SJSA1 (cell line): ENCODE data around the gene DDX1. TPM values are rescaled to one million over a fixed set of nuclear protein-coding genes. Genes with fewer than 3 reads are reported as not detected.

Experiments
- DNase-seq, 2 experiments: peaks; one replicate each; pipeline ENCODE4 v3.0.0-alpha.2; 2015 to 2020; ENCODE audit warnings: low spot score in 2 of 2, low read depth in 1 of 2
- H3K27ac ChIP-seq: fragments of 250-450 bp; sonication (Bioruptor Pico); 2 replicates; pipeline ENCODE4 v1.5.1; 2020; ENCODE audit warnings: mild to moderate bottlenecking, moderate library complexity
- H3K27me3 ChIP-seq: fragments of 250-450 bp; sonication (Bioruptor Pico); replicated peaks from 2 replicates; pipeline ENCODE4 v1.5.1; 2020; ENCODE audit warnings: mild to moderate bottlenecking, moderate library complexity
- H3K36me3 ChIP-seq: fragments of 250-450 bp; sonication (Bioruptor Pico); 2 replicates; pipeline ENCODE4 v1.5.1; 2020; ENCODE audit warnings: mild to moderate bottlenecking
- H3K4me1 ChIP-seq: fragments of 250-450 bp; sonication (Bioruptor Pico); replicated peaks from 2 replicates; pipeline ENCODE4 v1.6.1; 2021; ENCODE audit warnings: mild to moderate bottlenecking
- H3K4me3 ChIP-seq: fragments of 250-450 bp; sonication (Bioruptor Pico); 2 replicates; pipeline ENCODE4 v1.5.1; 2020; ENCODE audit warnings: mild to moderate bottlenecking
- H3K9me3 ChIP-seq: fragments of 250-450 bp; sonication (Bioruptor Pico); replicated peaks from 2 replicates; pipeline ENCODE4 v1.5.1; 2020; ENCODE audit warnings: mild to moderate bottlenecking
- total RNA-seq: library from RNA; depleted of rRNA; stranded (reverse); fragments of >200 nt; shearing (Covaris generic); gene quantifications from 2 replicates; pipeline ENCODE4 v1.2.3, GENCODE V29; 2014

Gene DDX1
- total RNA-seq, 1 experiment from 2014 or later = 140 TPM

GRCh38 chr2:15557887-15558311, 33.8 kb upstream of the DDX1 start:
- no peak for DNase-seq
- Histone ChIP-seq H3K36me3 (no peaks in the 10 kb centered on the region; the same call in 1 of the 2 replicates), H3K27me3 (no peaks in the 10 kb centered on the region), H3K4me1 (peaks cover 10% of the 10 kb centered on the region; the same call in 1 of the 2 replicates), H3K27ac (no peak overlapping the region), H3K4me3 (no peak overlapping the region), H3K9me3 (no peaks in the 10 kb centered on the region)

GRCh38 chr2:15559379-15560139, 32.1 kb upstream of the DDX1 start:
- Histone ChIP-seq H3K4me3 (peak overlapping the region; percentile 56; the same call in 1 of the 2 replicates), H3K27ac (no peak overlapping the region), H3K36me3 (no peaks in the 10 kb centered on the region), H3K27me3 (no peaks in the 10 kb centered on the region), H3K4me1 (peaks cover 10% of the 10 kb centered on the region; the same call in 1 of the 2 replicates), H3K9me3 (no peaks in the 10 kb centered on the region)
- no peak for DNase-seq

GRCh38 chr2:15560140-15560987, 31.3 kb upstream of the DDX1 start:
- Histone ChIP-seq H3K27me3 (no peaks in the 10 kb centered on the region), H3K36me3 (no peaks in the 10 kb centered on the region), H3K9me3 (no peaks in the 10 kb centered on the region), H3K27ac (peak overlapping the region; percentile 43), H3K4me1 (peaks cover 10% of the 10 kb centered on the region; the same call in 1 of the 2 replicates), H3K4me3 (peak overlapping the region; percentile 56)
- DNase-seq = peak in 1 of 2 experiments; percentile 43

GRCh38 chr2:15560988-15561573, 30.6 kb upstream of the DDX1 start, which contains the start of gene NBAS:
Gene NBAS (minus strand): TSS chr2:15561334. CDS start chr2:15561304, 30 bp downstream.
- peak within 1 kb of the TSS; percentile 43 for H3K27ac ChIP-seq
- no peaks in the 10 kb centered on the region for H3K9me3 ChIP-seq
- DNase-seq = peak; percentile 81 to 83
- no peaks in the 10 kb centered on the region for H3K36me3 ChIP-seq
- peak within 1 kb of the TSS; percentile 56 for H3K4me3 ChIP-seq
- no peaks in the 10 kb centered on the region for H3K27me3 ChIP-seq
- H3K4me1 ChIP-seq = peaks cover 10% of the 10 kb centered on the region; the same call in 1 of the 2 replicates

GRCh38 chr2:15561574-15562344, 29.9 kb upstream of the DDX1 start:
- Histone ChIP-seq H3K4me1 (peaks cover 10% of the 10 kb centered on the region; the same call in 1 of the 2 replicates), H3K27ac (peak overlapping the region; percentile 43), H3K27me3 (no peaks in the 10 kb centered on the region), H3K36me3 (no peaks in the 10 kb centered on the region), H3K9me3 (no peaks in the 10 kb centered on the region), H3K4me3 (peak overlapping the region; percentile 56)
- DNase-seq = no peak

GRCh38 chr2:15562354-15563031, 29.2 kb upstream of the DDX1 start:
- no peak overlapping the region for H3K27ac ChIP-seq
- no peak for DNase-seq
- no peaks in the 10 kb centered on the region for H3K27me3 ChIP-seq
- H3K4me3 ChIP-seq = no peak overlapping the region
- no peaks in the 10 kb centered on the region for H3K36me3 ChIP-seq
- peaks cover 10% of the 10 kb centered on the region; the same call in 1 of the 2 replicates for H3K4me1 ChIP-seq
- H3K9me3 ChIP-seq = no peaks in the 10 kb centered on the region

GRCh38 chr2:15563227-15564100, 28.2 kb upstream of the DDX1 start:
- no peaks in the 10 kb centered on the region for H3K27me3 ChIP-seq
- no peaks in the 10 kb centered on the region for H3K36me3 ChIP-seq
- H3K4me1 ChIP-seq = peaks cover 10% of the 10 kb centered on the region; the same call in 1 of the 2 replicates

GRCh38 chr2:15565392-15565791, 26.3 kb upstream of the DDX1 start:
- peaks cover 6% of the 10 kb centered on the region; the same call in 1 of the 2 replicates for H3K4me1 ChIP-seq
- H3K27ac ChIP-seq = no peak overlapping the region
- H3K36me3 ChIP-seq = no peaks in the 10 kb centered on the region
- no peaks in the 10 kb centered on the region for H3K9me3 ChIP-seq
- no peaks in the 10 kb centered on the region for H3K27me3 ChIP-seq
- H3K4me3 ChIP-seq = no peak overlapping the region
- no peak for DNase-seq

More at GRCh38 chr2:15563227-15564100, 28.2 kb upstream of the DDX1 start:
- no peaks in the 10 kb centered on the region for H3K9me3 ChIP-seq
- no peak overlapping the region for H3K4me3 ChIP-seq
- no peak for DNase-seq
- H3K27ac ChIP-seq = no peak overlapping the region

- H3K27me3 ChIP-seq = no peaks in the 10 kb centered on the region
- H3K36me3 ChIP-seq = no peaks in the 10 kb centered on the region
- no peak overlapping the region for H3K4me3 ChIP-seq
- no peaks in the 10 kb centered on the region for H3K9me3 ChIP-seq
- H3K4me1 ChIP-seq = peaks cover 6% of the 10 kb centered on the region; the same call in 1 of the 2 replicates
- no peak for DNase-seq
- H3K27ac ChIP-seq = no peak overlapping the region
Measured at GRCh38 chr2:15565994-15566671, 25.5 kb upstream of the DDX1 start.

GRCh38 chr2:15566912-15567311, 24.8 kb upstream of the DDX1 start:
- no peak overlapping the region for H3K4me3 ChIP-seq

GRCh38 chr2:15568874-15569273, 22.8 kb upstream of the DDX1 start:
- no peak overlapping the region for H3K4me3 ChIP-seq
- no peak for DNase-seq
- H3K9me3 ChIP-seq = no peaks in the 10 kb centered on the region
- no peaks in the 10 kb centered on the region for H3K36me3 ChIP-seq
- no peaks in the 10 kb centered on the region for H3K27me3 ChIP-seq
- no peaks in the 10 kb centered on the region for H3K4me1 ChIP-seq
- no peak overlapping the region for H3K27ac ChIP-seq

More at GRCh38 chr2:15566912-15567311, 24.8 kb upstream of the DDX1 start:
- H3K27me3 ChIP-seq = no peaks in the 10 kb centered on the region
- no peaks in the 10 kb centered on the region for H3K9me3 ChIP-seq
- H3K4me1 ChIP-seq = no peaks in the 10 kb centered on the region
- H3K36me3 ChIP-seq = no peaks in the 10 kb centered on the region
- no peak for DNase-seq
- H3K27ac ChIP-seq = no peak overlapping the region
